GM23248 (cell line): ENCODE results near the gene CHDH. TPM values are rescaled to one million over a fixed set of nuclear protein-coding genes. Genes with fewer than 3 reads are reported as not detected.

ENCODE experiments used
- DNase-seq: peaks from one replicate; pipeline ENCODE4 v3.0.0-alpha.2; 2015
- H2AFZ ChIP-seq: fragments of 200-600 bp; sonication (generic); 2 replicates; pipeline ENCODE4 v1.6.1; 2016; ENCODE audit warnings: antibody characterized with exemption
- H3F3A ChIP-seq: fragments of 200-600 bp; sonication (generic); 2 replicates; pipeline ENCODE4 v1.6.1; 2016; ENCODE audit warnings: mild to moderate bottlenecking, antibody characterized with exemption, mixed run types; ENCODE audit not compliant: insufficient read depth
- H3K27ac ChIP-seq: fragments of 200-600 bp; sonication (generic); 2 replicates; pipeline ENCODE4 v1.5.1; 2016; ENCODE audit warnings: mild to moderate bottlenecking
- H3K27me3 ChIP-seq: fragments of 200-600 bp; sonication (generic); replicated peaks from 2 replicates; pipeline ENCODE4 v1.6.1; 2016; ENCODE audit warnings: mild to moderate bottlenecking; ENCODE audit not compliant: insufficient read depth
- H3K36me3 ChIP-seq: fragments of 200-600 bp; sonication (generic); 2 replicates; pipeline ENCODE4 v1.6.1; 2016; ENCODE audit warnings: low read depth, mild to moderate bottlenecking
- H3K4me1 ChIP-seq: fragments of 200-600 bp; sonication (generic); 2 replicates; pipeline ENCODE4 v1.6.1; 2016; ENCODE audit warnings: mild to moderate bottlenecking; ENCODE audit not compliant: insufficient read depth
- H3K4me2 ChIP-seq: fragments of 200-600 bp; sonication (generic); one replicate; pipeline ENCODE4 v1.6.1; 2016; ENCODE audit warnings: mild to moderate bottlenecking; ENCODE audit not compliant: unreplicated experiment
- H3K4me3 ChIP-seq: fragments of 200-600 bp; sonication (generic); 2 replicates; pipeline ENCODE4 v1.5.1; 2016; ENCODE audit warnings: mild to moderate bottlenecking
- H3K79me2 ChIP-seq: fragments of 200-600 bp; sonication (generic); 2 replicates; pipeline ENCODE4 v1.6.1; 2016; ENCODE audit warnings: mild to moderate bottlenecking; ENCODE audit not compliant: insufficient read depth
- H3K9ac ChIP-seq: fragments of 200-600 bp; sonication (generic); 2 replicates; pipeline ENCODE4 v1.6.1; 2016; ENCODE audit warnings: mild to moderate bottlenecking
- H3K9me2 ChIP-seq: fragments of 200-600 bp; sonication (generic); 2 replicates; pipeline ENCODE4 v1.6.1; 2016; ENCODE audit warnings: mixed run types, mild to moderate bottlenecking, moderate library complexity; ENCODE audit not compliant: insufficient read depth
- H3K9me3 ChIP-seq: fragments of 200-600 bp; sonication (generic); one replicate; pipeline ENCODE4 v1.6.1; 2017; ENCODE audit warnings: low read depth
- H4K20me1 ChIP-seq: fragments of 200-600 bp; sonication (generic); 2 replicates; pipeline ENCODE4 v1.6.0; 2016; ENCODE audit not compliant: insufficient read depth
- EZH2 ChIP-seq: fragments of 200-600 bp; sonication (generic); IDR thresholded peaks from 2 replicates; pipeline ENCODE4 v1.6.1; 2018; ENCODE audit warnings: antibody characterized with exemption, mild to moderate bottlenecking; ENCODE audit not compliant: insufficient read depth, poor library complexity, severe bottlenecking
- EZH2phosphoT487 ChIP-seq: fragments of 200-600 bp; sonication (generic); IDR thresholded peaks from 2 replicates; pipeline ENCODE4 v1.6.1; 2018; ENCODE audit warnings: antibody characterized with exemption, moderate library complexity, mild to moderate bottlenecking, low read depth; ENCODE audit not compliant: insufficient read depth
- WGBS, 2 experiments: methylation state at CpG; one replicate each; pipeline ENCODE4 v1.1.6; 2015 to 2017; ENCODE audit warnings: low lambda C conversion rate in 2 of 2, low coverage in 1 of 2; ENCODE audit errors: missing lambda C conversion rate in 2 of 2; 5-methylcytosine and 5-hydroxymethylcytosine counted together
- in situ Hi-C: fragments of 300-500 bp; cut with MboI; formaldehyde crosslinking; loops from 2 replicates; pipeline ENCODE4 v1.15.0; 2020
- polyA plus RNA-seq: library from polyadenylated mRNA; unstranded; fragments of >200 nt; fragmentation: Nextera tagmentation; extraction: Ambion mirVana; gene quantifications from 2 replicates; pipeline ENCODE4 v1.2.1, GENCODE V29; 2016
- total RNA-seq: library from RNA; depleted of rRNA; stranded (reverse); fragments of >200 nt; shearing (Covaris generic); gene quantifications from 2 replicates; pipeline ENCODE4 v1.2.3, GENCODE V29; 2014

The CHDH gene
- total and polyA plus RNA-seq, 2 experiments from 2014 or later, result 0.11 TPM; not detected in 1

DNA sequence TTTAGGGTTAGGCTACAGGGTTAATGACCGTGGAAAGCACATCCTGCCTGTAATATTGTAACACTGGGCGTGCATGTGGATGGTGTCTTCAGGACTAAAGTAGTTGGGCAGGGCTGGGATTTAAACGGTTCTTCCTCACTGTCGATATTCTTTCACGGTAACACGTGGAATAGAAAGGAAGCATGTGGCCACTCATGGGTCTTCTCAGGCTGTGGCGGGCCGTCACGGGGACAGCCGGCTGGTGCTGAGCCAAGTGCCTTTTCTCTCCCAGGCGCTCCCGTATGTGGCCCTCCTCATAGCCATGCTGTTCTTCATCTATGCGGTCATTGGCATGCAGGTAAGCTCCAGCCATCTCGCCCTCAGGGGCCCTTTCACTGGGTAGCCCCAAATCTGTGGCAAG is 73.7 kb downstream of the CHDH start:
- no peaks in the 10 kb centered on the region for H3K27me3 ChIP-seq
- H3K36me3 ChIP-seq, result no peaks in the 10 kb centered on the region
- no peak for DNase-seq
- H3K9me2 ChIP-seq, result no peaks in the 10 kb centered on the region
- no peak overlapping the region for H3K4me3 ChIP-seq
- no peaks in the 10 kb centered on the region for H4K20me1 ChIP-seq
- H3K27ac ChIP-seq, result 0 out of 2 replicates have a peak overlapping the region, but pooled peaks have one; percentile 60
- WGBS, 2 experiments, result 61 to 63% methylated on average over 14 of the region's 14 CpGs
- peaks cover 12% of the 10 kb centered on the region for H3F3A ChIP-seq
- in situ Hi-C loops, result no loop called here
- TF ChIP-seq EZH2phosphoT487 (no peak), EZH2 (no peak)
- H2AFZ ChIP-seq, result peak overlapping the region; percentile 43; the same call in 1 of the 2 replicates
- H3K4me1 ChIP-seq, result peaks cover 37% of the 10 kb centered on the region
- H3K4me2 ChIP-seq, result peak overlapping the region; percentile 17
- H3K9me3 ChIP-seq, result no peaks in the 10 kb centered on the region
- H3K79me2 ChIP-seq, result no peaks in the 10 kb centered on the region
- H3K9ac ChIP-seq, result no peak overlapping the region

- Histone ChIP-seq H3K4me3 (no peak overlapping the region), H3F3A (no peaks in the 10 kb centered on the region), H3K9ac (no peak overlapping the region), H3K4me2 (no peak overlapping the region), H4K20me1 (no peaks in the 10 kb centered on the region), H3K27me3 (no peaks in the 10 kb centered on the region), H3K79me2 (no peaks in the 10 kb centered on the region), H3K4me1 (peaks cover 12% of the 10 kb centered on the region), H2AFZ (no peak overlapping the region), H3K36me3 (no peaks in the 10 kb centered on the region), H3K9me3 (no peaks in the 10 kb centered on the region), H3K9me2 (no peaks in the 10 kb centered on the region), H3K27ac (no peak overlapping the region)
- TF ChIP-seq EZH2phosphoT487, result no peak
- TF ChIP-seq EZH2, result no peak
- in situ Hi-C loops, result no loop called here
- DNase-seq, result peak; percentile 11
- WGBS, 2 experiments, result 62 to 66% methylated on average over 11 to 12 of the region's 12 CpGs
Measured at GRCh38 chr3:53768478-53769459, 77.5 kb downstream of the CHDH start.

DNA sequence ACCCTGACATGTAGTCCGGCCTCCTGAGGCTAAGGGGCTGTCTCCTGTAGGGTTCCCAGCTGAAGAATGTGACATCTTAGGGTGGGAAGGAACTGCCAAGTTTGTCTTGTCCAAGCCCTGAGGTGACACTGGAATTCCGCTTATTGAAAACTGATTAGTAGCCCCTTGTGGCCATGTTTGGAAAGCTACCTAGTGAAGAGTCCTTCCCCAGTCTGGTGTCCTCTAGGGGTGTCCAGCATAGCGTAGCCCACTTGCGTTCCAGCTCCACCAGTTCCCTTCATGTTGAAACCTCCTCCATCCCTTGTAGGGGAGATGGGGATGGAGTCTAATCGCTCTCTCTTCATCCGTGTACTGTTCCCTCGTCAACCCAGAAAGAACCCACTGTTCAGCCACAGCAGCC is 79.5 kb downstream of the CHDH start:
- 80 to 84% methylated on average over 7 of the region's 7 CpGs for WGBS, 2 experiments
- H3K36me3 ChIP-seq, result no peaks in the 10 kb centered on the region
- DNase-seq, result no peak
- no peaks in the 10 kb centered on the region for H3K9me2 ChIP-seq
- no peak overlapping the region for H2AFZ ChIP-seq
- no peaks in the 10 kb centered on the region for H3K79me2 ChIP-seq
- no peak overlapping the region for H3K4me3 ChIP-seq
- H3F3A ChIP-seq, result no peaks in the 10 kb centered on the region
- no peak overlapping the region for H3K27ac ChIP-seq
- H3K4me1 ChIP-seq, result no peaks in the 10 kb centered on the region
- TF ChIP-seq EZH2phosphoT487 (no peak), EZH2 (no peak)
- in situ Hi-C loops, result no loop called here
- H3K9me3 ChIP-seq, result no peaks in the 10 kb centered on the region
- no peak overlapping the region for H3K9ac ChIP-seq
- no peak overlapping the region for H3K4me2 ChIP-seq
- H4K20me1 ChIP-seq, result no peaks in the 10 kb centered on the region
- no peaks in the 10 kb centered on the region for H3K27me3 ChIP-seq

- in situ Hi-C loops, result no loop called here
- H3K9me3 ChIP-seq, result no peaks in the 10 kb centered on the region
- H3F3A ChIP-seq, result no peaks in the 10 kb centered on the region
- H3K27ac ChIP-seq, result no peak overlapping the region
- no peaks in the 10 kb centered on the region for H3K4me1 ChIP-seq
- H4K20me1 ChIP-seq, result no peaks in the 10 kb centered on the region
- no peaks in the 10 kb centered on the region for H3K79me2 ChIP-seq
- WGBS, 2 experiments, result 59 to 60% methylated on average over 5 of the region's 5 CpGs
- no peaks in the 10 kb centered on the region for H3K9me2 ChIP-seq
- no peaks in the 10 kb centered on the region for H3K27me3 ChIP-seq
- H3K9ac ChIP-seq, result no peak overlapping the region
- no peak overlapping the region for H3K4me2 ChIP-seq
- TF ChIP-seq EZH2, result no peak
- TF ChIP-seq EZH2phosphoT487, result no peak
- no peak for DNase-seq
- H3K4me3 ChIP-seq, result no peak overlapping the region
- no peaks in the 10 kb centered on the region for H3K36me3 ChIP-seq
- no peak overlapping the region for H2AFZ ChIP-seq
Measured at GRCh38 chr3:53765753-53766152, 80.5 kb downstream of the CHDH start.
